COLO668 (cell line): ENCODE data around the gene GRIK4.
"Not testable (repeated sequence)": the region's sequence is repeated elsewhere in the genome, so short reads cannot be mapped to it uniquely, and the experiment has no call there.

Experiments
- DNase-seq: peaks from one replicate; lab custom pipeline; 2025; ENCODE audit not compliant: unreplicated experiment; lab: John Stamatoyannopoulos, UW

The GRIK4 gene

DNA sequence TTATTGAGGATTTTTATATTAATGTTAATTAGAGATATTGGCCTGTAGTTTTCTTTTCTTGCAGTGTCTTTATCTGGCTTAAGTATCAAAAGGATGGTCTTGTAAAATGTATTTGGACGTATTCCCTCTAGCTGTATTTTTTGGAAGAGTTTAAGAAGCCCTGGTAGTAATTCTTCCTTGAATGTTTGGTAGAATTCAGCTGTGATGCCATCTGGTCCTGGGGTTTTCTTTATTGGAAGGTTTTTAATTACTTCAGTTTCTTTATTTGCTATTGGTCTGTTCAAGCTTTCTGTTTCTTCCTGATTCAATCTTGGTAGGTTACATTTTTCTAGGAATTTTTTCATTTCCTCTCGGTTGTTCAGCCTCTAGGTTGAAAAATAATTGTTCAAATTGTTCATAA is 257.4 kb downstream of the GRIK4 start:
- no peak for DNase-seq

DNA sequence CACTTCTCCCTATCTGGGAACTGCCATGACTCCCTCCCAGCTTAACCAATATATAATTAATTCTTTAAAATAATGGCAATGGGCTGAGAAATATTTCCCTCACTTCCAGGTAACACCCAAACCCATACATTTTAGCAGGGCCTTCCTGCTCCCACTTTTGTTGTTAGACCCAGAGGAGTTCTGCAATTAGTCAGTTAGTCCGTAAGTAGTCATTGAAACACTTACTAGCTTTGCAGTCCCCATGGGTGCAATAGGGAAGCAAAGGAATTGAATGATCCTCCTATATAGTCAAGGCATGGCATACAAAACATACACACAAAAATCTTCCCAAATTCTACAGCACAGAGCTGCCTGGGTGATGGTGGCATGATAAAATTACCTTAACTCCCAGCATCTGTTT is 258.4 kb downstream of the GRIK4 start:
- no peak for DNase-seq

- no peak for DNase-seq
Measured at GRCh38 chr11:120771551-120772060, 260.1 kb downstream of the GRIK4 start.

- DNase-seq = no peak
Measured at GRCh38 chr11:120773501-120774031, 262.0 kb downstream of the GRIK4 start.

DNA sequence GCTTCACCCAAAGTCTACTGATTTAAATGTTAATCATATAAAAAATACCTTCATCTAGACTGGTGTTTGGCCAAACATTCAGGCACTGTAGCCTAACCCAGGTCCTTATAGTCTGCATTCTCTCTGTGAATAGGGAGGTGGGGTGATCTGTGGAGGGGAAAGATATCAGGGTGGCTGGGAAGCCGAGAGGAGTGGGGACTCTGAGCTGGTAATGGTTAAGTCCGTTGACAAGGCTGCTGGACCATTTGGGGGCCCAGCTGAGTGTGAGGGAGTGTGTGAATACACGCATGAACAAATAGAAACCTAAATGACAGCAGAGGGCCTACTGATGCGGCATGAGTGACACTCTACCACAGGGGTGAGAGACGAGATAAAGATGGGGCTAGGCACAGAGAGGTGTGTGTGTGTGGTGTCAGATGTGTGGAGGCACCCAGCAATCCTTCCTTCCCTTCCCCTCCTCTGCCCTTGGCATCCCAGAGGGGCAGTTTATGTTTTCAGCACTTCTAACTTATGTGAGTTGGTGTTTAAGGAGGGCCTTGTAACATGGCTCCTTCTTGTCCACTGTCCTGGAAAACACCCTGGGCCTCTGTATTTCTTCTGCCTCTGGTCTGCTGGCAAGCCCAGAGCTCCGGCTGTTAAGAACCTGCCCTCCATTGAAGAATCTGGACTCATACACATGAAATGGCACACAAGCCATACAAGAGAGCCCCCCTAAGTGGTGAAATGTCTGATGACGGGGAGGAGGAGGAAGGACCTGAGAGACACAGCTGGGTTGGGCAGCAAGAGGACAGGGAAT is 263.2 kb downstream of the GRIK4 start:
- DNase-seq = no peak

DNA sequence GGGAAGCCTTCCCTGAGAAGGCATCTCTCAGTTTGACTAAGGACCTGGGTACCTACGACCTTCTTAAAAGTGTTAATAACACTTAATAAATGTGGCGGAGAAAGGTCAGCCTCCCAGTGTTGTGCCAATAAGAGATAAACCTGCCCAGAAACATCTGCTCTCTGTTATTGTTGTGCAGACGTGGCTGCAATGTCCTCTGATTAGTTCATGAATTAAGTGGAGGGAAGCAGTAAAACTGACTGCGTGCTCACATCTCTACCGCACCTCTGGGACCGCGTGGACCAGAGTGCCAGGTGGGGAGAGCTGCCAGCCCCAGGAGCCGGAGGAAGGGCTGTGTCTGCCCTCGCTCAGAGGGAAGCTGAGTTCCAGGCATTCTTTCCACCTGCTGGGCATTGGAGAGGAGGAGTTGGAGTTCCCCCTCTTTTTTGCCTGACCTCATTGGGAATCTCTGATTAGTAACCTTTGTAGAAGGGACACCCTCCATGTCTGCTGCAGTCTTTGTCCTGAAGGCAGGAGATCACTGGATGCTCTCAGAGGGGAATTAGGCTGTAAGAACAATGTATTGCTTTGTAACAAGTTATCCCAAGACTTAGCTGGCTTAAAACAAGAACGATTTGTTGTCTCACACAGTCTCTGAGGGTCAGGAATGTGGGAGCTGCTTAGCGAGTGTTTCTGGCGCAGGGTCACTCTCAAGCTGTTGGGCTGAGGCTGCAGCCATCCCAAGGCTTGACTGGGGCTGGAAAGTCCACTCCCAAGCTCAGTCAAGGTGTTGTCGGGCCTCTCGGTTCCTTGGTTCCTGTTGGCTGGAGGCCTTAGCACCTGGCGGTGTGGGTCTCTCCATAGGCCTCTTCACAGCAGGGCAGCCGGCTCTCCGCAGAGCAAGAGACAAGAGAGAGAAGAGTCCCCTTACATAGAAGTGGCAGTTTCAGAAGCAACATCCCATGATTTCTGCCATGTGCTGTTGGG is 264.7 kb downstream of the GRIK4 start:
- DNase-seq = no peak

DNA sequence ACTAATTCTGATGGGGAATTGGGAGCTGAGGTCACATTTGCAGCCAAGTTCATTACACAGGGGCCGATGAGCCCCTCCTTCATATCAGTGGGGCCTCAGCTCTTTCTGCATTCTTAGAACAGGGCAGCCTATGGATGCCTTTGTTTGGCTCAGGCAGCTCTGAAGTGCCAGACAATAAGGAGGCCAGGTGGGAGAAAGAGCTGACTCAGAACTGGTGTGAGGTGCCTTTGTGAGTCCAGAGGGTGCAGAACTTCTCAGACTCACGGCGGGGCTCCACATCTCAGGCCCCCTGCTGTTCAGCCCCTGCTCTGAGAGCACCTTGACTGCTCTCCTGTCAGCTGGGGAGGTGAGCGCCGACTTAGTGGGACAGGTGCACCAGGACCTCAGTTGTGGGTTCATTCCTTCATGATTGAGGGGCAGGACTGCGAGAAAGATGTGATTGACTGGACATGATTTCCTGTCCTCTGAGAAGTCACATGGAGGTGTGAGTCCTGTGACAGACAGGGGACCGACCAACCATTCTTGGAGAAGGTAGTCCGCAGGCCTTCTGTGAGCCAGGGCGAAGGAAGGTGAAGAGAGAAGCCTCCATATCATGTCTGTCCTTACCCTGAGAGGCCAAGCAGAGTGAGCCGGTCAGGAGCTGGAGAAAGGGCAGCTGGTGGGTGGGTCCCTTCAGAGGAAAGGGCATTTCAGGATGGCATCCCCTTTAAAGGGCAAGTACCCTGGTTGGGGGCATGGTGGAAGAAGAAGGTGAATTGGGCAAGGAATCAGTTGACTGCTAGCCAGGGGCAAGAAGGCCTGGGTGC is 267.3 kb downstream of the GRIK4 start:
- no peak for DNase-seq

DNA sequence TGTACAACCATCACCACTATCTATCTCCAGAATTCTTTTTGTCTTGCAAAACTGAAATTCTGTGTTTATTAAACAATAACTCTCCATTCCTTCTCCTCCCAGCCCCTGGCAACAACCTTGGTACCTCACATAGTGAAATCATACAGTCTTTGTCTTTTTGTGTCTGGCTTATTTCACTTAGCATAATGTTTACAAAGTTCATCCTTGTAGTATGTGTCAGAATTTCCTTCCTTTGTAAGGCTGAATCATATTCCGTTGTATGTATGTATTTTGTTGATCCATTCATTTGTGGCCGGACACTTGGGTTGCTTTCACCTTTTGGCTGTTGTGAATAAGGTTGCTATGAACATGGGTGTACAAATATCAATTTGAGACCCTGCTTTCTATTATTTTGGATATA is 268.7 kb downstream of the GRIK4 start:
- no peak for DNase-seq

GRCh38 chr11:120781486-120782120 is 270.1 kb downstream of the GRIK4 start:
- DNase-seq = no peak

- DNase-seq = no peak
Measured at GRCh38 chr11:120784566-120785251, 273.2 kb downstream of the GRIK4 start.

DNA sequence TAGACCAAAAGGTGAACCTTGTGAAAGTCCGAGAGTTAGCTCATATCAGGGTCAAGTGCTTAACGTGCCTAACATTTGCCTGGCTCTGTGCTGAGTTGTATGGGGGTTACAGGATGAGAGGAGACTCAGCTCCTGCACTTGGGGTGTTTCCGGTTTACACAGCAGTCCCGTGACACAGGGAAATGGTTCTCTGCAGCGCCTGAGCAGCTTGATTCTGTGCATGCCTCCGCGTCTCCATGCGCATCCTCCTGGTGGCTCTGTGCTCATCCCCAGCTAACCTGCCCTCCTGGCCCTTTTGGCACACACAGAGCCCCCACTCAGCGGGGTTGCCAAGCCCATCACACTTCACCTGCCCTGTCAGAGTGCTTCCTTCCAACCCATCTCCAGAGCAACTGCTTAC is 274.0 kb downstream of the GRIK4 start:
- no peak for DNase-seq

DNA sequence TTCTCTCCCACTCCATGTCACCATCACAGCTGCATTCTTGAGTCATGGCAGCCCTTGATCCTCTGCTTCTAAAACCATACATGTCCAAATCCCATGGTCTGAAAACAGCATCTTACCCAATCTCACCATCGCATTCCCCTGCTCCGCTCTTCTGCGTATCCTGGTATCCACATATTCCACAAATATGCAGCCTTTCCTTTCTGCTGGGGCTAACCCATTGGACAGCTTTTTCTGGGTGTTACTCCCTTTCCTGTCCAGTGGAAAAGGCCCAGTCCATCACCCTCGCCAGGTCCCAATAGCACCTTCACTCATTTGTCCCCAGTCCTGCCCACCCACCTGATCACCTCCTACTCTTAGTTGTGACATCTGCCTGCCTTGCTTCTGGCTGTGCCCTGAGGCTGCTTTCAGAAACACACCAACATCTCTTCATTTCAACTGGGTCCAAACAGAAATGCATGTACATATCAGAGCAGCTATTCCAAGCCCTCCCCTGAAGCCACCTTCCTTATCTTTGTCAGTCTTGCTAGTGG is 274.7 kb downstream of the GRIK4 start:
- DNase-seq = no peak

DNA sequence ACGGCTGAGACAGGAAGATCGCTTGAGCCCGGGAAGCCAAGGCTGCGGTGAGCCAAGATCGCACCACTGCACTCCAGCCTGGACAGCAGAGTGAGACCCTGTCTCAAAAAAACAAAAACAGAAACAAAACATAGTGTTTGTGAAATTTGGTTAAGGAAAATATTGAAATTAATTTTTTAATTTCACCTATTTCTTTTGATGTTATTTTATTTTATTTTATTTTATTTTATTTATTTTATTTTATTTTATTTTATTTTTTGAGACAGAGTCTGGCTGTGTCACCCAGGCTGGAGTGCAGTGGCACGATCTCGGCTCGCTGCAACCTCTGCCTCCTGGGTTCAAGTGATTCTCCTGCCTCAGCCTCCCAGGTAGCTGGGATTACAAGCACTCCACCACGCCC is 275.7 kb downstream of the GRIK4 start:
- DNase-seq = not testable (repeated sequence)

- no peak for DNase-seq
Measured at GRCh38 chr11:120789391-120789790, 277.8 kb downstream of the GRIK4 start.

- DNase-seq = no peak
Measured at GRCh38 chr11:120792306-120792705, 280.8 kb downstream of the GRIK4 start.

DNA sequence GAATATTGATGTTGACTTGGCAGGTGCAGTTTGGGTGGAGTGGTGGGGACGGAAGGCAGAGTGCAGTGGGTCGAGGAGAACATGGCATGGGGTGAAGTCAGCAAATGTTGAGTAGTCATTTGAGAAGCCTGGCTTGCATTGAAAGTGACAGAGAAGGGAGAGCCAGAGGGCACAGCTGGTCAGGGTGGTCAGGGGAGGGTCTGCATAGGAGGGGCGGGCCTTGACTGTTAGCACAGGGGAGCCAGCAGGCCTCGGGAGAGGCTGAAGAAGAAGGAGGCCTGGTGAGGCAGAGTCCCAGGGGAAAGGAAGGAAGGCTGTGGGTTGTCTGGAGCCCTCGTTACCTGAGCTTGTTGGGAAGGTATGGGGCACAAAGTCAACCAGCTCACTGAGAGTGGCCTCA is 281.6 kb downstream of the GRIK4 start:
- DNase-seq = no peak

GRCh38 chr11:120793806-120794479 is 282.4 kb downstream of the GRIK4 start:
- DNase-seq = no peak

DNA sequence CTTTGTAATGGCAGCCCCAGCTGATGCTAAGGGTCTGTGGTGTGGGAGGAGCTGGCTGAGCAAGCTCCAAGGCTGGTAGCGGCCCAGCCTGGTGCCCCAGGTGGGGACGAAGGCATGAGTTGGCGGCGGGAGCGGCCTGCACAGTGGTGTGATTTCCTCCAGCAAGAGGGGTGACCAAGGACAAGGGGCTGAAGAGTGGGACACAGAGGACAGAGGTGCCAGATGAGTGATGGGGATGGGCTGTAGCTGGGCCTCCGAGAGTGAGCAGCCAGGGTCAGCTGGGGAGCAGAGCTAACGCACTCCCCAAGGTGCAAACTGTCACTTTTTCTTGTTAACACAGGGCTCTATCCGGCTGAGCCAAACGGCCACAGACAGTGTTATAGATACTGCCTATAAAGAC is 283.2 kb downstream of the GRIK4 start:
- no peak for DNase-seq

DNA sequence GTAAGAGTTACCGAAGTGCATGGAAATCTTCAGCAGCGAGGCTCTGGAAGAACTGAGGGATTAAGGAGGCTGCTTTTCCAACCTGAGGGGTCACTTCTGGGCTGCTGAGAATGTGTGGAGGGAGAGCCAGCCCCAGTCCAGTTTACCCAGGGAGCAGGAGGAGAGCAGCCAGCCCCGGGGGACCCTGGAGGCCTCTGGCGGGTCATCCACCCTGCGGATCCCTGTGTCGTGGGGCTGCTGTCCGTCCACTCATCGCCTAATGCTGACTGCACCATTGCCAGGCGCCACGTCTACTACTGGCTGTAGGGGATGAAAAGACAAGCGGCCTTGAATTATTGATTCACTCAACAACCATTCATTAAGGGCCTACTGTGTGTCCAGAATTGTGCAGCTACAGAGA is 283.6 kb downstream of the GRIK4 start:
- no peak for DNase-seq
